Head of caudate nucleus (tissue), 42 donors: ENCODE data around the gene GRIPAP1.
A peak's percentile ranks its signal among the peaks of the same experiment; 100 is the strongest.

Source experiments
- DNase-seq, 42 donors: peaks; one replicate each; pipeline versions ENCODE4 v3.0.0 to v3.0.0-alpha.2; 2020 to 2021; ENCODE audit warnings: mixed read lengths in 7 of 42
- intact Hi-C: fragments of 100-400 bp; cut with DNase I; formaldehyde crosslinking; loops from one replicate; pipeline ENCODE4 v1.15.0; 2022

Gene GRIPAP1

GRCh38 chrX:48936429-48937053 is 65.5 kb downstream of the GRIPAP1 start:
- no peak for DNase-seq
- intact Hi-C loops = no loop called here

- intact Hi-C loops = no loop called here
- DNase-seq = no peak
Measured at GRCh38 chrX:48935301-48935670, 66.8 kb downstream of the GRIPAP1 start.

GRCh38 chrX:48934581-48935300 is 67.3 kb downstream of the GRIPAP1 start:
- DNase-seq = no peak
- intact Hi-C loops = no loop called here

GRCh38 chrX:48933757-48934156 is 68.3 kb downstream of the GRIPAP1 start:
- peak in 1 of 42 donors; percentile 22 for DNase-seq
- intact Hi-C loops = no loop called here

GRCh38 chrX:48927736-48928382 is 74.2 kb downstream of the GRIPAP1 start:
- intact Hi-C loops = no loop called here
- DNase-seq = no peak

- intact Hi-C loops = no loop called here
- DNase-seq = no peak
Measured at GRCh38 chrX:48927123-48927522, 74.9 kb downstream of the GRIPAP1 start.

- DNase-seq = no peak
- intact Hi-C loops = no loop called here
Measured at GRCh38 chrX:48924270-48924669, 77.8 kb downstream of the GRIPAP1 start.

- intact Hi-C loops = no loop called here
- DNase-seq = no peak
Measured at GRCh38 chrX:48923771-48924170, 78.3 kb downstream of the GRIPAP1 start.
